Smooth muscle cell (in vitro differentiated cells): Measurements from ENCODE around the gene ZDHHC22. TPM values are rescaled to one million over a fixed set of nuclear protein-coding genes. Genes with fewer than 3 reads are reported as not detected.

Source experiments
- DNase-seq: peaks from one replicate; lab custom pipeline; 2025; ENCODE audit not compliant: unreplicated experiment; lab: John Stamatoyannopoulos, UW
- H2AFZ ChIP-seq: fragments of 200-600 bp; sonication (generic); 2 replicates; pipeline ENCODE4 v1.6.0; 2016; ENCODE audit warnings: antibody characterized with exemption, low read depth, mild to moderate bottlenecking
- H3F3A ChIP-seq: fragments of 200-600 bp; sonication (generic); 2 replicates; pipeline ENCODE4 v1.6.0; 2017; ENCODE audit warnings: antibody characterized with exemption, low read depth
- H3K27ac ChIP-seq: fragments of 200-600 bp; sonication (generic); 2 replicates; pipeline ENCODE4 v1.5.1; 2016; ENCODE audit warnings: low read depth, mild to moderate bottlenecking
- H3K27me3 ChIP-seq: fragments of 200-600 bp; sonication (generic); 2 replicates; pipeline ENCODE4 v1.6.1; 2016; ENCODE audit warnings: low read depth, mild to moderate bottlenecking
- H3K36me3 ChIP-seq: fragments of 200-600 bp; sonication (generic); 2 replicates; pipeline ENCODE4 v1.5.1; 2016; ENCODE audit warnings: low read depth
- H3K4me1 ChIP-seq: fragments of 200-600 bp; sonication (generic); 2 replicates; pipeline ENCODE4 v1.5.1; 2016; ENCODE audit warnings: low read depth
- H3K4me2 ChIP-seq: fragments of 200-600 bp; sonication (generic); 2 replicates; pipeline ENCODE4 v1.6.0; 2016; ENCODE audit warnings: mild to moderate bottlenecking
- H3K4me3 ChIP-seq: fragments of 200-600 bp; sonication (generic); 2 replicates; pipeline ENCODE4 v1.5.1; 2016; ENCODE audit warnings: mild to moderate bottlenecking
- H3K79me2 ChIP-seq: fragments of 200-600 bp; sonication (generic); 2 replicates; pipeline ENCODE4 v1.6.0; 2016; ENCODE audit warnings: low read depth, mild to moderate bottlenecking
- H3K9ac ChIP-seq: fragments of 200-600 bp; sonication (generic); 2 replicates; pipeline ENCODE4 v1.6.0; 2016; ENCODE audit warnings: low read depth
- H3K9me3 ChIP-seq: fragments of 200-600 bp; sonication (generic); replicated peaks from 2 replicates; pipeline ENCODE4 v1.5.1; 2016; ENCODE audit warnings: low read depth
- H4K20me1 ChIP-seq: fragments of 200-600 bp; sonication (generic); 2 replicates; pipeline ENCODE4 v1.6.0; 2016; ENCODE audit warnings: low read depth
- WGBS: methylation state at CpG from one replicate; pipeline ENCODE4 v1.1.7; 2016; ENCODE audit warnings: low lambda C conversion rate; 5-methylcytosine and 5-hydroxymethylcytosine counted together
- polyA plus RNA-seq: library from polyadenylated mRNA; unstranded; fragments of >200 nt; fragmentation: Nextera tagmentation; extraction: Ambion mirVana; gene quantifications from 2 replicates; pipeline ENCODE4 v1.2.1, GENCODE V29; 2016
- total RNA-seq: library from RNA; depleted of rRNA; stranded (reverse); fragments of >200 nt; gene quantifications from 2 replicates; pipeline ENCODE4 v1.2.3, GENCODE V29; 2014
- TF ChIP-seq, protein P1 (sequence below): fragments of 200-600 bp; sonication (generic); IDR thresholded peaks from 2 replicates; pipeline ENCODE4 v1.5.1; 2017; ENCODE audit warnings: borderline replicate concordance, mild to moderate bottlenecking, antibody characterized with exemption; ENCODE audit not compliant: insufficient read depth, poor library complexity, severe bottlenecking

ZDHHC22 gene
- total and polyA plus RNA-seq, 2 experiments from 2014 or later: not detected

DNA sequence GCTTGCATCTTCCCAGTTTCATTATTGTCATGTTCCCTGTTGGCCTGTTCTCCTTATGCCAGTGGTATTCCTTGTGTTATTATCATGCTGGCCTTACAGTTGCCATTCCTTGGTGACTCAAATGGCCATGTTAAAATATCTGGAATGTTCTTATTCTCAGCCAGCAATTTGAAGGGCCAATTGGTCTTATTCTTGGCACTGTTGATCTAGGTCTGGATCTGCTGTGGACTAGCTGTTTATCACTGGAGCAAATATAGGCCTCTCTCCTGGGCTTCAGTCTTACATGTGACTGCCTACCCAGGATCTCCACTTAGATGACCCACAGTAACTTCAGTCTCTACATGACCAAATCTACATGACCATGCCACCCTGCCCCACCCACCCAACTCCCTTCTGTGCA lies 38.1 kb downstream of the ZDHHC22 start:
- peaks cover 7% of the 10 kb centered on the region for H4K20me1 ChIP-seq
- H3K79me2 ChIP-seq: peaks cover 45% of the 10 kb centered on the region
- H3K4me2 ChIP-seq: no peak overlapping the region
- no peaks in the 10 kb centered on the region for H3K27me3 ChIP-seq
- peaks cover 3% of the 10 kb centered on the region for H3F3A ChIP-seq
- H3K4me3 ChIP-seq: no peak overlapping the region
- H3K9me3 ChIP-seq: no peaks in the 10 kb centered on the region
- peaks cover 34% of the 10 kb centered on the region for H3K4me1 ChIP-seq
- no peak overlapping the region for H2AFZ ChIP-seq
- no peak for DNase-seq
- TF ChIP-seq, protein P1, sequence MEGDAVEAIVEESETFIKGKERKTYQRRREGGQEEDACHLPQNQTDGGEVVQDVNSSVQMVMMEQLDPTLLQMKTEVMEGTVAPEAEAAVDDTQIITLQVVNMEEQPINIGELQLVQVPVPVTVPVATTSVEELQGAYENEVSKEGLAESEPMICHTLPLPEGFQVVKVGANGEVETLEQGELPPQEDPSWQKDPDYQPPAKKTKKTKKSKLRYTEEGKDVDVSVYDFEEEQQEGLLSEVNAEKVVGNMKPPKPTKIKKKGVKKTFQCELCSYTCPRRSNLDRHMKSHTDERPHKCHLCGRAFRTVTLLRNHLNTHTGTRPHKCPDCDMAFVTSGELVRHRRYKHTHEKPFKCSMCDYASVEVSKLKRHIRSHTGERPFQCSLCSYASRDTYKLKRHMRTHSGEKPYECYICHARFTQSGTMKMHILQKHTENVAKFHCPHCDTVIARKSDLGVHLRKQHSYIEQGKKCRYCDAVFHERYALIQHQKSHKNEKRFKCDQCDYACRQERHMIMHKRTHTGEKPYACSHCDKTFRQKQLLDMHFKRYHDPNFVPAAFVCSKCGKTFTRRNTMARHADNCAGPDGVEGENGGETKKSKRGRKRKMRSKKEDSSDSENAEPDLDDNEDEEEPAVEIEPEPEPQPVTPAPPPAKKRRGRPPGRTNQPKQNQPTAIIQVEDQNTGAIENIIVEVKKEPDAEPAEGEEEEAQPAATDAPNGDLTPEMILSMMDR: no peak
- H3K9ac ChIP-seq: no peak overlapping the region
- H3K36me3 ChIP-seq: no peaks in the 10 kb centered on the region
- no peak overlapping the region for H3K27ac ChIP-seq

DNA sequence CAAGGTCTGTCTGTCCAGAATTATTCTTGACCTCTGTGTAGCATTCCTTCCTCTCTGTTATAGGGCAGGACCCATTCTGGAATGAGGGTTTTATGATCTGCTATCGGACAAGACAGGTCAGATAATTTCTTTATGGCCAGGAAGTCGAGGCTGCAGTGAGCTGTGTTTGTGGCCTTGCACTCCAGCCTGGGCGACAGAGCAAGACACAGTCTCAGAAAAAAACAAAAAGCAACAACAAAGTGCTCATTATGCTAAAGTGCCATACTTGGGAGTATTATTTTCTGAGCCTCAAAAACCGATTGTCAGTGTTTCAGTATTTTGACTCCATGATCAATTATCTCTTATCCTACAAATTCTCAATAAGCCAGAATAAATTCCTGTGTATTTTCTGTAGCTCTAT lies 39.4 kb downstream of the ZDHHC22 start:
- Histone ChIP-seq H2AFZ (no peak overlapping the region), H3K4me3 (no peak overlapping the region), H3K27me3 (no peaks in the 10 kb centered on the region), H3K4me2 (no peak overlapping the region), H3K36me3 (no peaks in the 10 kb centered on the region), H3K27ac (no peak overlapping the region), H3K9ac (no peak overlapping the region), H3F3A (peaks cover 3% of the 10 kb centered on the region), H3K9me3 (no peaks in the 10 kb centered on the region), H4K20me1 (peaks cover 7% of the 10 kb centered on the region), H3K79me2 (peaks cover 45% of the 10 kb centered on the region), H3K4me1 (peaks cover 36% of the 10 kb centered on the region)
- TF ChIP-seq, protein P1: no peak
- 45% methylated on average over 4 of the region's 4 CpGs for WGBS
- DNase-seq: no peak

DNA sequence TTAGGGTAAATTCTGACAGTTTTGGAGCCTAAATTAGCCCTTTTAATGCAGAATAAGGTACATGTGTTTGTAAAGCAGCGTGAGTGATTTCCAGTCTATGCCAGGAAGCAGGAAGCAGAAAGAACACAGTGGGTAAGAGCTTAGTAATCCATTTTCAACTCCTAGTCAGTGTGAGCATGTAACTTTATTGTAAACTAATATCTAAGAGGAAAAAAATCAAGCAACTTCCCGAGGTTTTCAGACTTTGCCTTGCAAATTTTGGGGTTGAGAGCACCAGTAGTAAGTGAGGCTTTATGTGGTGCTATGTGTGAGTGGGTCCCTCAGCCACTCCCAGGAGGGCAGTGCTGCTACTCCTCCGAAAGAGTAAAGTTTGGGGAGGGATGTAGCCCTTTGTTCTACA lies 40.6 kb downstream of the ZDHHC22 start:
- H3K9me3 ChIP-seq: no peaks in the 10 kb centered on the region

More for the DNA sequence above, 40.6 kb downstream of the ZDHHC22 start:
- H3K4me3 ChIP-seq: no peak overlapping the region
- TF ChIP-seq, protein P1: no peak
- no peak overlapping the region for H3K4me2 ChIP-seq
- 88% methylated on average over 3 of the region's 3 CpGs for WGBS
- no peak overlapping the region for H3K9ac ChIP-seq
- peaks cover 3% of the 10 kb centered on the region for H3F3A ChIP-seq
- H3K27me3 ChIP-seq: no peaks in the 10 kb centered on the region
- peaks cover 34% of the 10 kb centered on the region for H3K4me1 ChIP-seq
- H2AFZ ChIP-seq: no peak overlapping the region
- DNase-seq: no peak
- no peaks in the 10 kb centered on the region for H3K36me3 ChIP-seq
- peaks cover 7% of the 10 kb centered on the region for H4K20me1 ChIP-seq
- H3K27ac ChIP-seq: no peak overlapping the region
- H3K79me2 ChIP-seq: peaks cover 45% of the 10 kb centered on the region
